Activated CD4-positive, alpha-beta T cell treated with anti-CD3 and anti-CD28 coated beads for 1 hour (primary cell): Measurements from ENCODE around the gene RHBDF2.
A peak's percentile ranks its signal among the peaks of the same experiment; 100 is the strongest.

Experiments used
- DNase-seq: peaks from one replicate; pipeline ENCODE4 v3.0.0-alpha.2; 2020

RHBDF2 gene

GRCh38 chr17:76452660-76453430, 48.4 kb downstream of the RHBDF2 start, which contains the start of gene UBE2O:
Gene UBE2O, minus strand, starts transcription at chr17:76453152. Its CDS starts 11 bp downstream, at chr17:76453141.
- DNase-seq = peak; percentile 85

GRCh38 chr17:76452127-76452659, 49.0 kb downstream of the RHBDF2 start:
- no peak for DNase-seq

GRCh38 chr17:76451506-76451905, 49.7 kb downstream of the RHBDF2 start:
- DNase-seq = no peak

- DNase-seq = no peak
Measured at GRCh38 chr17:76449126-76449525, 52.1 kb downstream of the RHBDF2 start.

GRCh38 chr17:76447931-76448652, 53.1 kb downstream of the RHBDF2 start:
- no peak for DNase-seq

GRCh38 chr17:76446449-76447231, 54.6 kb downstream of the RHBDF2 start:
- DNase-seq = no peak

- DNase-seq = no peak
Measured at GRCh38 chr17:76445697-76446448, 55.4 kb downstream of the RHBDF2 start.

GRCh38 chr17:76444518-76445311, 56.5 kb downstream of the RHBDF2 start:
- DNase-seq = no peak

GRCh38 chr17:76442341-76443338, 58.6 kb downstream of the RHBDF2 start:
- no peak for DNase-seq

- DNase-seq = no peak
Measured at GRCh38 chr17:76441686-76442340, 59.4 kb downstream of the RHBDF2 start.

GRCh38 chr17:76440751-76441362, 60.4 kb downstream of the RHBDF2 start:
- DNase-seq = no peak

GRCh38 chr17:76439314-76439928, 61.8 kb downstream of the RHBDF2 start:
- DNase-seq = no peak

- no peak for DNase-seq
Measured at GRCh38 chr17:76438906-76439305, 62.3 kb downstream of the RHBDF2 start.

GRCh38 chr17:76437467-76438402, 63.5 kb downstream of the RHBDF2 start:
- DNase-seq = no peak

GRCh38 chr17:76435751-76436150, 65.5 kb downstream of the RHBDF2 start:
- no peak for DNase-seq

GRCh38 chr17:76434870-76435269, 66.4 kb downstream of the RHBDF2 start:
- DNase-seq = no peak

- DNase-seq = no peak
Measured at GRCh38 chr17:76433693-76434092, 67.5 kb downstream of the RHBDF2 start.
